Ovary (tissue), 3 donors: ENCODE measurements around the gene VEPH1.

Experiments used
- CTCF ChIP-seq, 3 donors: fragments of 450-650 bp in 2 of 3; fragments of 200-600 bp in 1 of 3; IDR thresholded peaks; one replicate each; pipeline versions ENCODE4 v1.5.1 to v1.8.0; 2016 to 2022; ENCODE audit warnings: antibody characterized with exemption in 3 of 3, mild to moderate bottlenecking in 1 of 3
- POLR2A ChIP-seq: fragments of 450-650 bp; IDR thresholded peaks from one replicate; pipeline ENCODE4 v1.6.1; 2017; ENCODE audit warnings: antibody characterized with exemption, mild to moderate bottlenecking, moderate library complexity
- donor health status: DM: no; HTN: no; CAD: no.

- no peak for TF ChIP-seq CTCF (IDR thresholded peaks at IDR 0.05)
- no peak for TF ChIP-seq POLR2A
Observed at GRCh38 chr3:157513585-157513984, 10.4 kb upstream of the VEPH1 start.
